Measurements from ENCODE around the gene RGS12. TPM values are rescaled to one million over a fixed set of nuclear protein-coding genes. Genes with fewer than 3 reads are reported as not detected.

The RGS12 gene
- total and polyA plus RNA-seq, 4 experiments from 2014 or later: 0.93 to 10.6 (median 6.0) TPM

DNA sequence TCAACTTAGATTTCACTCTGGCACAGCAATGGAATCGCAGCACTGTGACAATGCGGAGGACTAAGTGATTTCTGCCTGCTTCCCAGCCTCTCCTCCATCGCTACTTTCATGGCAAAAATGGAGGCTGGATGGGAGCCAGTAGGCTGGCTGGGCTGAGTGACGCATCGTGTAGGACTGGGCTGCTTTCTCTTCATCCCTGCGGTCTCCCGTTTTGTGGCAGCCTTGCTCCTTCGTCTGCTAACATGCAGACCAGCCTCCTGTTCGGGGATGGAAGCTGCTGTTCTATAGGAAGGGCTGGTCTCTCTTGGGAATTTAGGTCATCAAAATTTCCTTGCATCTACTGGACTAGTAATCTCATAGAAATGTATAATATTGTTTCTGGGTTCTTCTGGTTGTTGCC, 15.8 kb upstream of the RGS12 start:
- H3K4me1 Mint-ChIP-seq: no peaks in the 10 kb centered on the region
- H3K4me3 Mint-ChIP-seq: no peak overlapping the region
- CTCF ChIA-PET (ENCODE audit: partially characterized antibody): no interaction called here
- H3K4me3 ChIP-seq (ENCODE audit: low read length in 2 of 2): no peak overlapping the region
- H3K4me1 ChIP-seq (ENCODE audit: insufficient read depth, low read length): no peaks in the 10 kb centered on the region
- no peaks in the 10 kb centered on the region for H3K36me3 ChIP-seq (ENCODE audit: insufficient read depth, low read length)
- no peak overlapping the region for H3K27ac ChIP-seq (ENCODE audit: low read depth, low read length)
- peaks cover 0 to 10% (median 6%) of the 10 kb centered on the region in 8 donors for H3K9me3 Mint-ChIP-seq
- H3K36me3 Mint-ChIP-seq: peaks cover 0 to 7% of the 10 kb centered on the region in 2 donors
- POLR2A ChIA-PET (ENCODE audit: partially characterized antibody): no interaction called here
- no peak overlapping the region for H3K27ac Mint-ChIP-seq
- DNase-seq: no peak
- no peaks in the 10 kb centered on the region for H3K27me3 ChIP-seq (ENCODE audit: insufficient read depth, low read length)
- peaks cover 5 to 7% of the 10 kb centered on the region in 2 donors for H3K27me3 Mint-ChIP-seq
- intact Hi-C loops (cut with micrococcal nuclease): no loop called here
- no peaks in the 10 kb centered on the region for H3K9me3 ChIP-seq (ENCODE audit: control insufficient read depth in 1 of 2, low read length in 2 of 2)

DNA sequence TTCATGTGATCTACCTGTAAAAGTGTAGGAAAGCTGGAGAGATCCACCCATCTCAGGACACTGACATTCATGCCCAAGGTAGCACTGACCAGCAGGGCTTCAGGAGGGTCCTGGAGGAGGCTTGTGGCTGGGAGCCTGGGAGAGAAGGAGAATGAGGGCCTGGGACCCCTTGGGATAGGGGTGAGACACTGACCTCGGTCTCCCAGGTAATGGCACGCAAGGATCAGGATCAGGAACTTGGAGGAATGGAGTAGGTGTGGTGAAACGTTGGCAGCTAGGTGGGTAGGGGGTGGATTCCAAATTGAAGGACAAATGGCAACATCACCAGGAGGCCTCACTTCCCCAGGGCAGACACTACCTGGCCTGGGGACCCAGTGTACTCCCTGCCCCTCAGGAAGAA, 12.4 kb upstream of the RGS12 start:
- no peaks in the 10 kb centered on the region for H3K4me1 Mint-ChIP-seq
- H3K27ac Mint-ChIP-seq: no peak overlapping the region
- H3K4me3 Mint-ChIP-seq: no peak overlapping the region
- peaks cover 7 to 11% of the 10 kb centered on the region in 2 donors for H3K27me3 Mint-ChIP-seq
- no peaks in the 10 kb centered on the region for H3K9me3 ChIP-seq (ENCODE audit: control insufficient read depth in 1 of 2, low read length in 2 of 2)
- no peak for DNase-seq
- no peaks in the 10 kb centered on the region for H3K27me3 ChIP-seq (ENCODE audit: insufficient read depth, low read length)
- intact Hi-C loops (cut with micrococcal nuclease): no loop called here
- no peaks in the 10 kb centered on the region for H3K4me1 ChIP-seq (ENCODE audit: insufficient read depth, low read length)
- ChIA-PET POLR2A (ENCODE audit: partially characterized antibody) (no interaction called here), CTCF (ENCODE audit: partially characterized antibody) (no interaction called here)
- H3K9me3 Mint-ChIP-seq: peaks cover 0 to 12% (median 7%) of the 10 kb centered on the region in 8 donors
- H3K36me3 ChIP-seq (ENCODE audit: insufficient read depth, low read length): no peaks in the 10 kb centered on the region
- peaks cover 0 to 7% of the 10 kb centered on the region in 2 donors for H3K36me3 Mint-ChIP-seq
- H3K4me3 ChIP-seq (ENCODE audit: low read length in 2 of 2): no peak overlapping the region
- no peak overlapping the region for H3K27ac ChIP-seq (ENCODE audit: low read depth, low read length)

DNA sequence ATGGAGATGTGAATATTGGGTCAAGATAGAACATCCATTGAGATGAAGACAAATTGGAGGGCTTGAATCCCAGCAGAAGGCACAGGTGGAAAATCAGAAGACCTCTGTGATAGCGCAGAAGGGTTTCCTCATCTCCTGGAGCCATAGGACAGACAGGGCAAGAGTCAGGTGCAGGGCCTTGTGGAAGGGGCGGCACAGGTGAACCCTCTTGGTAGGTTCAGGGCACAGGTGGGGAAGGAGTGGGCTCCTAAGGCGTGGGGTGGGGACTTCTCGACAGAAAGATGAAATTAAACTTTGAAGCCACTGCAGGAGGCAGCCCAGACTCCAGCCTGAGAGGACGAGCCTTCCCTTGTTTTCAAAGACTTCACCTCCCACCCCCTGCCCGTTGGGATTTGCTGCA, 9.3 kb upstream of the RGS12 start:
- Histone ChIP-seq H3K4me3 (ENCODE audit: low read length in 2 of 2) (no peak overlapping the region), H3K27ac (ENCODE audit: low read depth, low read length) (no peak overlapping the region), H3K9me3 (ENCODE audit: control insufficient read depth in 1 of 2, low read length in 2 of 2) (no peaks in the 10 kb centered on the region), H3K36me3 (ENCODE audit: insufficient read depth, low read length) (no peaks in the 10 kb centered on the region), H3K27me3 (ENCODE audit: insufficient read depth, low read length) (no peaks in the 10 kb centered on the region), H3K4me1 (ENCODE audit: insufficient read depth, low read length) (no peaks in the 10 kb centered on the region)
- POLR2A ChIA-PET (ENCODE audit: partially characterized antibody): no interaction called here
- H3K4me3 Mint-ChIP-seq: no peak overlapping the region
- peaks cover 0 to 4% of the 10 kb centered on the region in 2 donors for H3K36me3 Mint-ChIP-seq
- no peak for DNase-seq
- H3K27me3 Mint-ChIP-seq: peaks cover 12 to 13% of the 10 kb centered on the region in 2 donors
- CTCF ChIA-PET (ENCODE audit: partially characterized antibody): no interaction called here
- H3K27ac Mint-ChIP-seq: no peak overlapping the region
- H3K4me1 Mint-ChIP-seq: no peaks in the 10 kb centered on the region
- H3K9me3 Mint-ChIP-seq: peaks cover 0 to 12% (median 7%) of the 10 kb centered on the region in 8 donors
- intact Hi-C loops (cut with micrococcal nuclease): no loop called here

DNA sequence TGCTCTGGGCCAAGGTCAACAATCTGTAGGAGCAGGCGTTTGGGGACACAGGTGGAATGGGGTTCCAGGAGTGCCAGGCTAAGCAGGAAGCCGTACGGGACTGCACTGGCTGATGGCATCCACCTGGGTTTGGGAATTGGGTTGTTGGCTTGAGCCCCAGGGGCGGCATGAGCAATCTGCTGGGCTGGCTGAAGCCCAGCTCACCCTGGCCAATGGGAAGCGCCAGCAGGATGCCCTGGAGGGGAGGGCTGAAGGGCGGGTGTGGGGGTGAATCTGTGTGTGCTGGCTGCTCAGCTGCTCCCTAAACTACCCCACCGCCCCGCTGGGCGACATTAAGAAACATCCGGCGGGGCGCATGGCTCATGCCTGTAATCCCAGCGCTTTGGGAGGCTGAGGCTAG, 8.9 kb upstream of the RGS12 start:
- intact Hi-C loops (cut with micrococcal nuclease): no loop called here
- no peaks in the 10 kb centered on the region for H3K4me1 ChIP-seq (ENCODE audit: insufficient read depth, low read length)
- Mint-ChIP-seq H3K4me3 (no peak overlapping the region), H3K27ac (no peak overlapping the region), H3K9me3 (peaks cover 0 to 12% (median 7%) of the 10 kb centered on the region in 8 donors), H3K36me3 (peaks cover 0 to 4% of the 10 kb centered on the region in 2 donors), H3K27me3 (peaks cover 11 to 14% of the 10 kb centered on the region in 2 donors), H3K4me1 (no peaks in the 10 kb centered on the region)
- H3K27ac ChIP-seq (ENCODE audit: low read depth, low read length): no peak overlapping the region
- no peaks in the 10 kb centered on the region for H3K9me3 ChIP-seq (ENCODE audit: control insufficient read depth in 1 of 2, low read length in 2 of 2)
- no peaks in the 10 kb centered on the region for H3K27me3 ChIP-seq (ENCODE audit: insufficient read depth, low read length)
- no peaks in the 10 kb centered on the region for H3K36me3 ChIP-seq (ENCODE audit: insufficient read depth, low read length)
- CTCF ChIA-PET (ENCODE audit: partially characterized antibody): no interaction called here
- DNase-seq: no peak
- no peak overlapping the region for H3K4me3 ChIP-seq (ENCODE audit: low read length in 2 of 2)
- POLR2A ChIA-PET (ENCODE audit: partially characterized antibody): no interaction called here

DNA sequence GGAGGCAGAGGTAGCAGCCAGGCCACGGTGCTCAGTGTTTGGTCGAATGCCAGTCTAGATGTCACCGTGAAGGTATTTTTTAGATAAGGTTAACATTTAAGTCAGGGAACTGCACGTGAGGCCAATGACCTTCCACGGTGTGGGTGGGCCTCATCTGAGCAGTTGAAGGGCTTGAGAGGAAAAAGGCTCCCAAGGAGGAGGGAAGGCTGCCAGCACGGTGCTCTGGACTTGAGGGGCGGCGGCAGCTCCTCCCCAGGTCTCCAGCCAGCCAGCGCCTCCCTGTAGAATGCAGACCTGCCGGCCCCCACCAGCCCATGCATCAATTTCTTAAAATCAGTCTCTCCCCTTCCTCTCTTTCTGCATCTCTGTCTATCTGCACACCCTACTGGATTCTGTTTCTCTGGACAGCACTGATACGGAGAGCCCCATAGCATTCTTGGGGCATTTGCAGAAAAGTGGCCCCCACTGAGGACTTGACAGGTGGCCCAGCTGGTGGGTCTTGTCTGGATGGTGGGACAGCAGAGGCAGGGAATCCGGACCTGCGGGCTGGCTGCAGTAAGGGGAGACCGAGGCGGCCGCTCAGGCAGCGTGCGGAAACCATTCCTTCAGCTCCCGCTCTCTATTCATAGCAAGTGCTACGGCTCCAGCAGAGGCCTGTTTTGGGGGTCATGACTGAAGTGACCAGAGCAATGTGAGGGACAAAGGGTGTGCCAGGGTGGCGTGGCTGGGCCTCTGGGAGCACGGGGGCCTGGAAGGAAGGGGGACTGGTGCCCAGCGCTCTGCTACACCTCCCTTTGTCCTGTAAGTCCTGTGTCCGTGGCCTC, 7.9 kb upstream of the RGS12 start:
- Mint-ChIP-seq H3K9me3 (peaks cover 0 to 12% (median 7%) of the 10 kb centered on the region in 8 donors), H3K27me3 (peaks cover 10 to 17% of the 10 kb centered on the region in 2 donors), H3K4me1 (no peaks in the 10 kb centered on the region), H3K4me3 (no peak overlapping the region), H3K27ac (no peak overlapping the region), H3K36me3 (peaks cover 0 to 4% of the 10 kb centered on the region in 2 donors)
- POLR2A ChIA-PET (ENCODE audit: partially characterized antibody): no interaction called here
- CTCF ChIA-PET (ENCODE audit: partially characterized antibody): no interaction called here
- H3K4me1 ChIP-seq (ENCODE audit: insufficient read depth, low read length): no peaks in the 10 kb centered on the region
- H3K27ac ChIP-seq (ENCODE audit: low read depth, low read length): no peak overlapping the region
- no peaks in the 10 kb centered on the region for H3K27me3 ChIP-seq (ENCODE audit: insufficient read depth, low read length)
- no peak overlapping the region for H3K4me3 ChIP-seq (ENCODE audit: low read length in 2 of 2)
- no peak for DNase-seq
- H3K9me3 ChIP-seq (ENCODE audit: control insufficient read depth in 1 of 2, low read length in 2 of 2): no peaks in the 10 kb centered on the region
- intact Hi-C loops (cut with micrococcal nuclease): no loop called here
- no peaks in the 10 kb centered on the region for H3K36me3 ChIP-seq (ENCODE audit: insufficient read depth, low read length)

DNA sequence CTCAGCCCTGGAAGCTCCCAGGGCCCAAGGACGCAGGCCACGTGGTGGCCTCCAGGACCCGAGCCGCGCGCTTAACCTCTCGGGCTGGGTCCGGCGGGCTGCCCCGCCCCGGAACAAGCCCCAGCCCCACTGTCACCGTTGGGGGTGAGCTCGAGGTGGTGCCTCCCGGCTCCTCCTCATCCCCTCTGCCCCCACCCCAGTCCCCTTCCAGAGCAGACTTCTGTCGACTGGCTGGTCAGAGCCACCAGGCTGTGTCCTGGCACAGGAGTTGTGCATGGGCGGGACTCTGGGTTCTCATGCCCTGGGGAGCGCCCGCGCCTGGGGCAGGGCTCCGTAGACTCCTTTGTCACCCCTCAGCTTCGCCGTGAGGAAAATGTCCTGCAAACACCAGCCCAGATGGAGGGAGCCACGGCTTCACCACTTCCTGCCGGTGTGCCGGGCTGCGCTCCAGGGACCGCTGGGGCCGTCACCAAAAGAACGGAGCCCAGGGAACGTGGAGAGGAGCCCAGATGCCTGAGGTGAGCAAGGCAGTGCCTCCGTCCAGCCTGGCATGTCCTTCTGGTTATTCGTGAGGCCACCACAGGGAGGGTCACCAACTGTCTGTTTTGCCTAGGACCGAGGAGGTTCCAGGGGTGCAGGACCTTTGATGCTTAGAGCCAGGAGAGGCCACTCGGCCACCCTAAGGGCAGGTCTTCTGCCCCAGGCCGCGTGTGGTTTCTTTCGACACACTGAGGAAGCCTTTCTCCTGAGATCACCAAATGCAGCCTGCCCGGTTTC, 7.1 kb upstream of the RGS12 start:
- no peak overlapping the region for H3K4me3 ChIP-seq (ENCODE audit: low read length in 2 of 2)
- peaks cover 0 to 12% (median 7%) of the 10 kb centered on the region in 8 donors for H3K9me3 Mint-ChIP-seq
- no peaks in the 10 kb centered on the region for H3K4me1 Mint-ChIP-seq
- H3K27me3 ChIP-seq (ENCODE audit: insufficient read depth, low read length): no peaks in the 10 kb centered on the region
- no peaks in the 10 kb centered on the region for H3K9me3 ChIP-seq (ENCODE audit: control insufficient read depth in 1 of 2, low read length in 2 of 2)
- intact Hi-C loops (cut with micrococcal nuclease): no loop called here
- H3K27me3 Mint-ChIP-seq: peaks cover 10 to 17% of the 10 kb centered on the region in 2 donors
- ChIA-PET POLR2A (ENCODE audit: partially characterized antibody) (no interaction called here), CTCF (ENCODE audit: partially characterized antibody) (no interaction called here)
- no peak overlapping the region for H3K4me3 Mint-ChIP-seq
- peaks cover 0 to 4% of the 10 kb centered on the region in 2 donors for H3K36me3 Mint-ChIP-seq
- DNase-seq: no peak
- no peak overlapping the region for H3K27ac Mint-ChIP-seq
- no peaks in the 10 kb centered on the region for H3K4me1 ChIP-seq (ENCODE audit: insufficient read depth, low read length)
- no peak overlapping the region for H3K27ac ChIP-seq (ENCODE audit: low read depth, low read length)
- H3K36me3 ChIP-seq (ENCODE audit: insufficient read depth, low read length): no peaks in the 10 kb centered on the region

DNA sequence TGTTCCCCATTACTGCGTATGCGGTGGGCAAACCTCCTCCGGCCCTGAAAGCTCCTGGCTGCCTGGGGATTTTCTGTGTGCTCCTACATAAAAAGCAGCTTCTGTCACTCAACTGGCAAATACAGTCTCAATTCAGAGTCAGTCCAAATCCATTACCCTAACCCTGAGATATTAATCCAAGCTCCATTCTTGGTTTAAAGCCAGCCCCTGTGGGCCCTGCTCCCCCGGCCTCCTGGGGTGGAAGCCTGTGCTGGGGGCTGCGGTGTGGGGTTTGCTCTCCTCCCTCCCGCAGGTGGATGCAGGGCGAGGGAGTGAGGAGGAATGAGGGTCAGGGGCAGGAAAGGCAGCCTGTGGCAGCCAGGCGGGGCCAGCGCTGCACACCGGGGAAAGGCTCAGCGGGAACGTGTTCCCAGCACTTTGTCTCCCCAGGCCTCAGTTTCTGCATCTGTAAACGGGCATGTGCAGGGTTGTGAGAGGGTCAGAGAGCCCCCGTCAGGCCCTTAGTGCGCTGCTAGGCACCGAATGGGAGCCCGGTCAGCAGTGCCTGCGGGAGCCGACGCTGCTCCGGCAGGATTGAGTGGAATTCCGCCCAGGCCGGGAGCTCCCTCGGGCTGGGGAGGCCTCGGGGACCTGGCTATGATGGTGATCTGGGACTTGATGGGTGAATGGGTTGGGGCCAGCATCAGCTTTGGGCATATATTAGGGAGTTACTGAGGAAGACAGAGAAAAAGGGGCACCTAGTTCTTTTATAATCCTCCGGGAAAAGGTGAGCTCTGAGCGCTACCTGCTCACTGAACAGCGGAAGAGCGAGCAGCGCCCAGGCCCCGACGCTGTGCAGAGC, 6.3 kb upstream of the RGS12 start:
- intact Hi-C loops (cut with micrococcal nuclease): no loop called here
- H3K4me3 Mint-ChIP-seq: no peak overlapping the region
- H3K27me3 Mint-ChIP-seq: peaks cover 12 to 13% of the 10 kb centered on the region in 2 donors
- Histone ChIP-seq H3K4me1 (ENCODE audit: insufficient read depth, low read length) (peaks cover 5% of the 10 kb centered on the region), H3K4me3 (ENCODE audit: low read length in 2 of 2) (no peak overlapping the region), H3K27me3 (ENCODE audit: insufficient read depth, low read length) (no peaks in the 10 kb centered on the region), H3K36me3 (ENCODE audit: insufficient read depth, low read length) (no peaks in the 10 kb centered on the region), H3K27ac (ENCODE audit: low read depth, low read length) (no peak overlapping the region), H3K9me3 (ENCODE audit: control insufficient read depth in 1 of 2, low read length in 2 of 2) (no peaks in the 10 kb centered on the region)
- peaks cover 1 to 3% (median 2%) of the 10 kb centered on the region in 4 donors for H3K4me1 Mint-ChIP-seq
- DNase-seq: no peak
- ChIA-PET CTCF (ENCODE audit: partially characterized antibody) (no interaction called here), POLR2A (ENCODE audit: partially characterized antibody) (no interaction called here)
- peaks cover 0 to 3% of the 10 kb centered on the region in 2 donors for H3K36me3 Mint-ChIP-seq
- H3K9me3 Mint-ChIP-seq: peaks cover 0 to 12% (median 4%) of the 10 kb centered on the region in 8 donors
- no peak overlapping the region for H3K27ac Mint-ChIP-seq
